Vagina (tissue), 2 donors: ENCODE data around the gene SNHG17.

ENCODE experiments used
- CTCF ChIP-seq, 3 experiments: fragments of 450-650 bp in 2 of 3; fragments of 200-600 bp in 1 of 3; sonication (generic) in 1 of 3; IDR thresholded peaks; one replicate each; pipeline ENCODE4 v1.5.1; 2017 to 2019; ENCODE audit warnings: antibody characterized with exemption in 3 of 3, mild to moderate bottlenecking in 2 of 3, moderate library complexity in 2 of 3
- POLR2A ChIP-seq, 2 donors: fragments of 450-650 bp; IDR thresholded peaks; one replicate each; pipeline ENCODE4 v1.6.1; 2017; ENCODE audit warnings: antibody characterized with exemption in 2 of 2, mild to moderate bottlenecking in 2 of 2, moderate library complexity in 2 of 2
- POLR2AphosphoS5 ChIP-seq, 2 donors: sonication (generic); formaldehyde crosslinking; IDR thresholded peaks; one replicate each; pipeline ENCODE4 v1.9.0; 2017; ENCODE audit warnings: antibody characterized with exemption in 2 of 2, mild to moderate bottlenecking in 2 of 2, low read depth in 1 of 2; ENCODE audit not compliant: insufficient read depth in 1 of 2

- TF ChIP-seq CTCF (IDR thresholded peaks at IDR 0.05) (no peak), POLR2A (IDR thresholded peaks at IDR 0.05) (no peak), POLR2AphosphoS5 (IDR thresholded peaks at IDR 0.05; ENCODE audit: insufficient read depth in 1 of 2, low read depth in 1 of 2) (no peak)
These were observed 4.3 kb downstream of the SNHG17 start for GRCh38 chr20:38430679-38431325.
